GM18870 (cell line): Measurements from ENCODE around the gene P2RX5.

Experiments used
- ATAC-seq: cut with Tn5 transposase; IDR thresholded peaks from one replicate; pipeline ENCODE4 v1.9.1; 2021; ENCODE audit warnings: moderate library complexity; ENCODE audit not compliant: unreplicated experiment

P2RX5 gene

DNA sequence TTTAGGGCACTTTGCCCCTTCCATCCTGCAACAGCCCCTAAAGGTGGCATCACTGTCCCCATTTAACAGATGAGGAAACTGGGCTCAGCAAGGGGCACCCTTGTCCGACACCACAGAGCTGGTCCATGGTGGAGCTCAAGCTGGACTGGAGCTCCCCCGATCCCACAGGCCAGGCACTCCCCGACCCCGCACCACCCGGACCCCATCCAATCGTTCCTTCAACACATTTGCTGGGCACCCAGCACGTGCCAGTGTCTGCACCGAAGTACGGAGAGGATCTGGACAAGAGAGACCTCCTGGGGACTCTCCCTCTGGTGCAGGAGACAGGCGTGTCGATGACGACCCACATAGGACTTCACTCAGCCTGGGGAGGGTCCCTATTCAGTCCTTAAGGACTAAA is 13.9 kb downstream of the P2RX5 start:
- ATAC-seq = no peak

DNA sequence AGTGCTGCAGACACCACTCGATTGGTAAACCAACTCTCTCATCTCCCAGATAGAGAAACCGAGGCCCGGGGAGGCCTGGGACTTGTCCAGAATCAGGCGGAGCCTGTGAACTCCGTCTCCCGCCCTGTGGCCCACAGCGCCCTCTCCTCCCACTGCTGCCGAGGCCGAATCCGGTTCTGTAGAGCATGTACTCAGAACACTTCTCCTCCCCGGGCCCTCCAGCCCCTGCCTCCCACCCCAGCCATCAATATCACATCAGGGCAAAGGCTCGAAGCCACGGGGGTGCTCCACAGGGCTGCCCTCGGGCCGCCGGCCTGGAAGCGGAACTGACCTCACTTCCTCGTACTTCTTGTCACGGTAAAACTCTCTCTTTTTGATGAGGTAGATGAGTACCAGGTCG is 14.4 kb downstream of the P2RX5 start:
- ATAC-seq = no peak

DNA sequence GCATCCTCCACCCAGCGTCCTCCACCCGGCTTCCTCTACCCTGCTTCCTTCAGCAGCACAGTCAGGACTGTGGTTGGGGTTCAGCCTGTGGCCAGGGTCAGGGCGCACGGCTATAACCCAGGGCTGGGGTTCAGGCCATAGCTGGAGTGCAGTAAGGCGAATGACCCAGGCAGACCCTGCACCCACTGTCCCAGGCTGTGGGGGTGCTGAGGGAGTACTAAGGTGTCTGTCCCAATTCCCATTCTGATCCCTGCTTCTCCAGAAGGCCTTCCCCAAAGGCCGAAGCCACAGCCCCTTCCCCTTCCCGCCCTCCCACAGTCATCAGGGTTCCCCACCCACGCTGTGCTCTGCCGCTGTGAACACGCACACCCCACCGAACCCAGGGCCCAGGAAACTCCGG is 14.9 kb downstream of the P2RX5 start:
- ATAC-seq = no peak

DNA sequence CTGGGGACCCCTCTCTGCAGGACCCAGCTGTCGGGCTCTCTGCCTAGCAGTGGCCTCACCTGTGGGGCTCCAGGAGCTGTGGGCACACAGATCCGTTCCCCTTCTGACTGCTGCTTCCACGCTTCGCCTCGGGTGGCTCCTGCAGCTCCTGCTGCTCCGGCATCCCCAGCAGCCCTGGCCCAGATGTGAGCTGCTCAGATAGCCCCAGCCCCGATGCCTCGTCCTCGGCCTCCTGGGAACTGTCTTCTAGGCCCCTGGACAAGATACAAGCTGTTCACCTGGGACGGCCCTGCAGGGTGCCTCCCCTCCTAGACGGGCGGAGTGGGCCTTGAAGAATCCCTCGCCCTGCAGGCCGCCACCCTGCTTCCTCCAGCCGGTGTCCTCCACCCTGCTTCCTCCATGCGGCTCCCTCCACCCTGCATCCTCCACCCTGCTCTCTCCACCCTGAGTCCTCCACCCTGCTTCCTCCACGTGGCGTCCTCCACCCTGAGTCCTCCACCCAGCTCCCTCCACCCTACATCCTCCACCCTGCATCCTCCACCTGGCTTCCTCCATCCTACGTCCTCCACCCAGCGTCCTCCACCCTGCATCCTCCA is 16.3 kb downstream of the P2RX5 start:
- no peak for ATAC-seq

DNA sequence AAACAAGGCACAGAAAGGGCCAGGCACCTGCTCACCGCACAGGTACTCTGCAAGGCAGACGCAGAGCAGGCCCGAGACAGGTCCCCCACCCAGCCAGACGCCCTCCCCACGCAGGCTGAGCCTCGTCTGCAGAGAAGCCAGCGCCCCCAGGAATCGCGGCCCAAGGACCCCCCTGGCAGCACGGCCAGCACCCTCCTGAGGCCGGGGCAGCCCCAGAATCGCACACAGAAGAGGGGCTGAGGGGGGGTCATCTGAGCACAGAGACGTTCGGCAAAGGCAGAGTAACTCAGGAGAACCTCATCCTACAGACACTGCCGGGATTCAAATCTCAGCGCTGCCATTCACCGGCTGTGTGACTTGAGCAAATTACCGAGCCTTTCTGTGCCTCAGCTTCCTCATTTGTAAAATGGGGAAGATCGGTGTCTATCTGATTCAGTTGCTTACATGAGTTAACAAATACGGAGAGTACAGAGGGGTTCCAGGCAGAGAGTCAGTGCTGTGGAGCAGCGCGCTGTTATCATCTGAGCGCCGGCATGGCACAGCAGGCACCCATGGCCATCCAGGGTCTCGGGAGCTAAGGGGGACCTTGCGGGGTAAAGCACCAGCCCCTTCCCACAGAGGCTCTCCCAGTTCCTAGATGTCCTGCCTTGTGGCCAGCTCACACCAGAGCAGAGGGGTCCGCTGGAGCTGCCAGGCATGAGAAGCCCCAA is 17.0 kb downstream of the P2RX5 start:
- no peak for ATAC-seq

DNA sequence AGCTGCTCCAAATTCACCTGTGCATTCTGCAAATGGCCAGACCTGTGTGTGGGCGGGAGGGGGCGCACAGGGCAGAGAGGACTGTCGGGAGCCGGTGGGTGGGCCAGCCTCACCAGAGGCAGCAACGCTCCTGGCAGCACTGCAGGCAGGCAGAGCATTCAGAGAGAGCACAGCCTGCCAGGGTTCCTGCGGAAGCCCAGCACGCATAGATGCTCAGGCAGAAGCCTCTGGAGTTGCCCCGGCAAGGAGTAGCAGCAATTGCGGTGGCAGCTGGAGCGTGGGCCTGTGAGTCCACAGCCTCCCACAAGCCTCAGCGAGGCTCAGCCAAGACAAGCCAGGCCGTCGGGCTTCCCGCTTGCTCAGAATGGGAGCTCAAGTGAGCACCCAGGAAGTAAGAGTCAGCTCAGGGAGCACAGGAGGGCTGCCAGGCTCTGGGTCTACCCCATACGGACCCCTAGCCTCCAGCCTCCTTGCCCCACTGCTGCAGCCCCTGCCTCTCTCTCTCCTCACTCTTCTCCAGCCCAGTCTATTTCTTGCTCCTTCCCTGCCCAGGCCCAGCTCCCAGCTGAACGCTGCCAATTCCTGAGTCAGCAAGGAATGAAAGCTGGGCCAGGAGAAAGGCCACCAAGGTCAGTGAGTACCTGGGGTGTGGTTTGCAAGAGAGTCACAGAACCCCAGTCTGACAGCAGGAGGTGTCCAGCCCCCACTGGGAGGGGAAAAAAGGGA is 17.7 kb downstream of the P2RX5 start:
- ATAC-seq = no peak

DNA sequence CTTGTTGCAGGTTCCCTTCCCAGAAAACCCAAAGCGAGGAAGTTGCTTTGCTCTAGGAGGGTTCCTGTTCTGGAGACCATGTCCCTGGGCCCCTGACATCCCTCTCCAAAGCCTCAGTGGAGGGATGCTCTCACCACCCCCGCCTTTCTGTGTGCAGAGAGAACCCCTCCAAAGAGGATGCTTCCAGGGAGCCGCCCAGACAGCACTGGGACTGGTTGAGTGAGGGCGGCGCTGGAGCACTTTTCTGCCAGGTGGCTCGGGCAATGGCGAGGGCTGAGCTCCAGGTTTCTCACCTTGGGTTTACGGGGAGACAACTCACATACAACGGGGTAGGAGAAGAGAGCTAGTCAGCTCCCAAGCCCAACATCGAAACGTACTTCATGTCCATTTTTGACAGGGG is 20.1 kb downstream of the P2RX5 start:
- ATAC-seq = no peak

DNA sequence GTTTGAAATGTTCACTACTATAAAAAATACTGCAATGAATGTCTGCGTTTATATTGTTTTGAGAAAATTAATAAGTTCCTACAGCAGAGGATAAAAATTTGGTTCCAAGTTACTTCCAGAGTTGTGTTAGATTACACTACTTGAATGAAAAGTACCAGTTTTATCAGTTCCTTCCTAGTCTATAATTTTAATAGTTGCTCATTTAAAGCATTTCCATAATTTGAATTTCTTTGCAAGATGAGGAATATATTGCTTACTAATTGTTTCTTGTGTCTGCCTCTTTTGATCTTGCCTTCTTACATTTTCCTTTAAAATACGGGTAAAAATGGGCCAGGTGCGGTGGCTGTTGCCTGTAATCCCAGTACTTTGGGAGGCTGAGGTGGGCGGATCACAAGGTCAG is 23.4 kb downstream of the P2RX5 start:
- ATAC-seq = no peak

DNA sequence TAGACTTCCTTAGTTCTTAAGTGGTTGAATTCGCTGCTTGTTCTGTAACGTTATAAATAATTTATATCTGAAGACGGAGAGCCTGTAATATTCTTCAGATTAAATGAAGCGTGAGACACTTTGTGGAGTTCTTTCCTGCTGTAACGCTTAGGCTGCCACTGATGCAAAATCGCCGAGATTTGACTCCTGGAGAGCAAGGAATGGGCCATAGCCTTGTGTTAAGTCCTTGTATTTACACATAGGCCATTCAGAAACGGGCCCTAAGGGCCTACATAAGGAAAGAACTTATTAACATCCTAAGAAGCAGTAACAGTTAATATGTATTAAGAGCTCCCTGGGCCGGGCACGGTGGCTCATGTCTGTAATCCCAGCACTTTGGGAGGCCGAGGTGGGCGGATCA is 26.4 kb downstream of the P2RX5 start:
- no peak for ATAC-seq

DNA sequence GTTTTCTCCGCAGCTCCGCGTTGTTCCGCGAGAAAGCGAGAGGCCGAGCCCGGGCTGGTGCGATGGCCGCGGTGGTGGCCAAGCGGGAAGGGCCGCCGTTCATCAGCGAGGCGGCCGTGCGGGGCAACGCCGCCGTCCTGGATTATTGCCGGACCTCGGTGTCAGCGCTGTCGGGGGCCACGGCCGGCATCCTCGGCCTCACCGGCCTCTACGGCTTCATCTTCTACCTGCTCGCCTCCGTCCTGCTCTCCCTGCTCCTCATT is 26.9 kb downstream of the P2RX5 start:
- no peak for ATAC-seq

DNA sequence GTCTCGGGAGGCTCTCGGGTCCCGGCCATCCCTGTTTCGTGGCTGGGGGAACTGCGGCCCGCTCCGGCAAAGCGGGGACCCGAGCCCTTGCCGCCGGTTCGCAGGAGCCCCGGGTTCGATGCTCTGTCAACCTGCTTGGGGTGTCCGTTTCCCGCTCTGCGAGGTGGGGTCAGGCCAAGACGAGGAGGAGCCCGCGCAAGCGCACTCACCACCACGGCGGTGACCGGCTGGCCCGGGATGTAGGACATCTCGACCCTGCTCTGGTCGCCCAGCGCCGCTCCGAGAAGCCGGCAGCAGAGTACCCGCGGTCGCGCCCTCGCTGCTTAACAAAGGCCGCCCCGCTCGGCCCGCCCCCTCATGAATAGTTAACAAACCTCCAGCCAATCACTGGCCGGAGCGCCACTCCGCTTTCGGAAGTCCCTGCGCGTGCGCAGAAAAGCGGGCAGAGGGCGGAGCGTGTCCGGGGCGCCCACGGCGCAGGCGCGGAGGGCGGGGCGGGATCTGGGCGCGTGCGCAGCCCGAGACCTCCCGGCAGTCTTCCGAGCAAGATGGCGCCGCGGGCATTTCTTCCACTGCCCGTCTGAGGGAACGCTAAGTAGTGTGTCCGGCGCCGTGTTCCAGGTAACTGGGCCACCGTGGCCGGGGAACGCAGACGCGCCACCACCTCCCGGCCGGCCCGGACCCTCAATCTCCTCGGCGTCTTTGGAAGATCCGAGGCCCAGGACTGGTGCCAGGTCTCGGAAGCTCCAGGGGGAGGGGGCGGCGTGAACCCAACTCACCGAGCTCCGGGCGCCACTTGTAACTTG is 27.5 kb downstream of the P2RX5 start, which contains the start of the genes EMC6 and TAX1BP3:
TSS of gene EMC6 (plus strand) at position 534 of the 806 bp plus-strand sequence. CDS start 335 bp downstream, outside the sequence.
TSS of gene TAX1BP3 (minus strand) at position 300 of the 806 bp plus-strand sequence. CDS start at position 248, 52 bp downstream.
- ATAC-seq = peak; percentile 79

DNA sequence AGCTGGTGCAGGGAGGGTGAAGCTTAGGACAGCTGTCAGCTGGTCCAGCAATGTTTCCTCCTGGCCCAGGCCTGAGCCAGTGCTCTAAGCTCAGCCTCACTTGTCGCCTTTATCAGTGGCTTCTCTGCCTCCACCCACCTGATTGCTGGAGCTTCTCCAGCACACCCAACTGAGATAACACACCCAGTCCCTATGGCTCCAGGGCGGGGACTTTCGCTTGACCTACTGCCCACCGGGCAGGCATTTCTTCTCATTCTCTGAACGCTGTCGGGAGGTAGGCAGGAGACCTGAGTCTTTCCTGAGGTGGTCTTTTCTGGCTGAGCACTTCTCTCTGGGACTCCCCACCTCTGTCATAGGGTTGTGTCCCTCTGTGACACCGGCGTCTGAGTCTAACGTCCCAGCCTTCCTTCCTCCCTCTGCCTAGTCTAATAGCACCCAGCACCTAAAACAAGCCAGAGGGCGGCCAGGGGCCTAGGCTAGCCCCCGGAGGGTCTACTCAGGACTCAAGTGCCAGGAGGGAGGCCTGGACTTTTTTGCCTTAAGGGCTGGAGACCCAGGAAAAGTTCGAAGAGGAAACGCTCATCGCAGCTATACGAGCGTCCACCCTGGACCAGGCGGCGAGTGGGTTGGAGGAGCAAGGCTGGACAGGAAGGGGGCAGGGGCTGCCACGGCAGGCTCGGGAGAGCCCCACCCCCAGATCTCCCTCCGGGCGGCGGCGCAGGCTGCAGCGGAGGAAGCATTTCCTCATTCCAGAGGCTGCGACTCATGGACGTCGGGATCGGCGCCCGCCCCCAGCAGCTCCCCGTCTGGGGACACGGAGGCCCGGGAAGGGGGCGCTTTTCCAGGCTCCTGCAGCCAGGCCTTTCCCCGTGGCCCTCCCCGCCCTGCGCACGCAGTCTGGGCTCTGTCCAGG is 28.3 kb downstream of the P2RX5 start:
- ATAC-seq = no peak

DNA sequence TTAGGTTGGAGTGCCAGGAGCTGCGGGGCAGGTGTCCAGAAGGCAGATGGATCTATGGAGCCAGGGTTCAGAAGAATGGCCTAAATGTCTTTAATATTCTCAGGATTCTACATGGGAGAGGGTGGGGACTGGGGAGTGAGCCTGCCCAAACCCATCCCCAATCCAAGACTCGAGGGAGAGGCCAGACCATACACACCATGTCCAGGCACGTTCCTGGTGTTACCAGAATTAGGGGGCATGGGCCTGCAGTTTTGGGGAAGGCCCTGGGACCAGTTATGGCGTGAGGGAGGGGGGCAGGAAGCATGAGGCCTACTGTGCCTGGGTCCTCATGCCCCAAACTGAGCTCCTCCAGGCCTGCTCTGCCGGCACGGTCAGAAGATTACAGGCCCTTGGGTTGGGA is 29.4 kb downstream of the P2RX5 start:
- no peak for ATAC-seq

DNA sequence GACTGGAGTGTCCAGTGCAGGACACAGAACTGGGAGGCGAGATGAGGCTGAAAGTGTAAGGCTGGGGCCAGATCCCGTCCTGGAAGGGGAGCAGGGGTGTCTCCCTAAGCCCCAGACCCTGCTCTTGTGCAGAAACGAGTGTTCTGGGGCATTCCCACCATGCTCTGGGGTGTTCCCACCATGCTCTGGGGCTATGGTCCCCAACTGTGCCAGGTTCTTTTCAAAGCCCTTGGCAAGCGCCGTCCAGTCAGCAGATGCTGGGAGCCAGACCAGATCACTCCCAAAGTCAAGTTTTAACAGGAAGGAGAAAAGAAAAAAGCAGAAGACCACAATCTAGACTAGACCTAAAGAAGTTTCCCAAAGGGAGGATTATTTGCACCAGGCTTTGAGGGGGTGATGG is 30.1 kb downstream of the P2RX5 start:
- ATAC-seq = no peak

DNA sequence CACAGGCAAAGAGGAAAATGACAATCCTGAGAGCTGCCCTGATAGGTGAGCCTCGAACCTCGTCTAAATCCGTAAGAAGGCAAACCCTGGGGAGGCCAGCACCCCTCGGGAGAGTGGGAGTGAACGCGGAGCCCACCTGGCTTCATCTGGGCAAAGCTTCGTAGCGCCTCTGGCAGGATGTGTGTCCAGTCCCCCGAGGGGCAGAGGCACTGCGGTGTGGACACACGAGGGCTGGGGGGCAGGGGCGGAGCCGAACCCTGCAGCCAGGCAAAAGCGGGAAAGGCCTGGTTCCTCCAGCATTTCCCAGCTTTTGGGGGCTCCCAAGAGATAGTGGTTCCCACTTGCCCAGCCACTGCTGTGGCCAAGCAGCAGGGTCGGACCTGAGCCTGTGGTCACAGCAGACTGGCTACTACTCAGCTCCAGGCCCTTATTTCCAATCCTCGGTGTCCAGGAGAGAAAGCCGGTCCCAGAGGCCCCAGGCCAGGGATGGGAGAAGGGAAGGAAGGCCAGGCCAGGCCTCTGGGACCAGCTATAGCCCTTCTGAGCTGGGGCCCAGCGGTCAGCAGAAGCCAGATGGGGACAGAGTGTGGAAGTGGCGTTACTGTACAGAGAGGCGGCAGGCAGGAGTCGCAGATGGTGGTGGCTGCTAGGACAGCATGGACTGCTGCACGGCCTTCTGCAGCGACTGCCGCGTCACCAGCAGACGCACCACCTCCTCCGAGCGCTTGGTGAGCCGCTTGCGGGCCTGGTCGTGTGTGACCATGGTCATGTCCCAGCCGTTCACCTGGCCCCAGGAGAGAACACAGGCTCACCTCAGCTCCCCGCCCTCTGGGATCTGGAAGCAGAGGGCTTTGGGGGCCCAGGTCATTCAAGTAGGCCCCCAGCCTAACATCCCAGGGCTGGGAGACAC is 32.6 kb downstream of the P2RX5 start:
- ATAC-seq = no peak

DNA sequence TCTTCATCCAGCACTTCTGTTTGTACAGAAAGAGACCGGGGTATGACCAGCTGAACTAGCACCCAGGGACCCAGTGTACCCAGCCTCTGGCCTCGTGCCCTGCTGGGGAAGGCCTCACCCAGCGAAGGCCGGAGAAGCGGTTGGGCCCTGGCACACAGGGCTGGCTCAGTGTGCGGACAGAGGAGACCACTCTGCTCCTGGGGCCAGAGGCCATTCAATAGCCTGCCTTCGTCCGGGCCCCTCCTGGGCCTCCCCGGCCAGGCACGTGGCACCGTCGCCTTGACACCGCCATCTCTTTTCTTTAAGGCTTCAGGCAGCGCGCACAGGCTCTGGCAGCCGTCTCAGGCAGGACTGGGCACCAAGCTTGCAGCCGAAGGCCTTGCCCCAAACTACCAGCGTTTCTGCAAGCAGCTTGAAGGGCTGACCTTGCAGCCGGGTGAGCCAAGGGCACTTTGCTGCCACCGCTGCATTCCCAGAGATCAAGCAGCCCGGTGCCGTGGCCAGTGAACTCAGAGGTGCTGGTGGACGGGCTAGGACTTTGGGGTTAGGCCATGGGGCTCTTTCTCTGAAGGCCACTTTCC is 35.6 kb downstream of the P2RX5 start:
- no peak for ATAC-seq

DNA sequence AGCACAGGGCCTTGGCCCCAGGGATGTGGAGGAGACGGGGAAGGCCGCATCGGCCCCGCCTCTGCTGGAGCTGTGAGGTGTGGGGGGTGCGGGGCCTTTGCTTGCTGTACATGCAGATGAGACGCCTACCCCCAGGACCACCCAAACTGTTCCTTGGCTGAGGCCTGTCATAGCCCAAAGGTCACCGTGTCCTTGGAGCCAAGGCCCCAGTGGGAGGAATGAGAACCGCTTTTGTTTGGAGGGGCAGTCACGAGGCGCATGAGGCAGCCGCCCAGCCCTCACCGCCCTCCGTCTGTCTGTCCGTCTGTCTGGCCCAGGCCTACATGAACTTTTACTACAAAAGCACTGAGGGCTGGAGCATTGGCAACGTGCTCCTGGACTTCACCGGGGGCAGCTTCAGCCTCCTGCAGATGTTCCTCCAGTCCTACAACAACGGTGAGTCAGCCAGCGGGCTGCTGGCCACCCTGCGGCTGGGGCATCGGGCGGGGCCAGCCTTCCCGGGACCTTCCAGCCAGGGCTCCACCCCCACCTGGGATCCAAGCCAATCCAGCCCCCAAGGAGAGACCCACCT is 36.3 kb downstream of the P2RX5 start:
- ATAC-seq = no peak

DNA sequence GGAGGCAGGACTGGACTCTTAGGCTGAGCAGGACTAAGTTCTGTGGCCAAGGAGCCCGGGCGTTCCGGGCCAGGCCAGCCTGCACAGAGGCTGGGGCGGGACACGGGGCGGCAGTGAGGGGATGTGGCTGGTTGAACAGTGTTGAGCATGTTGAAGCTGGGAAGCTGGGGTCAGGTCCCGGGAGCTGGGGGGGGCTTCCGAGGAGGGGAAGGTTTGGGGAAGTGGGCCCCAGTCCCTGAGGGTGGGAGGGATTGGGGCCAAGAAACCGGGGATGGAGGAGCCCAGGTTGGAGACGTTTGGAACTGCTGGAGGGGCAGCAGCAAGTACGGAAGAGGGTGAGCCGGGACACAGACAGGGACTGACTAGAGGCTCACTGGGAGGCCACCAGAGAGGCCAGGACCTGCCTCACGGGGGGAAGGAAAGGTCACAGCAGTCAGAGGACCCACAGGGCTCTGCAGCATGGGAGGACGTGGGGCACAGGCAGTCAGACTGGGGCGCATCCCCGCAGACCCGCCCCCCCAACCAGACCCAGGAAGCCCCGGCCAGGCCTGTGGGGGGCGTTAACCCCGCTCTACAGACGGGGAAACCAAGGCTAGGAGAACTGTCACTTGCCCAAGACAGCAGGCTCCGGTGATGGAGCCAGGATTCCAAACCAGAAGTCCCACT is 37.0 kb downstream of the P2RX5 start:
- ATAC-seq = no peak
